Adrenal gland (tissue), 19 donors: ENCODE measurements around the gene DACT2. TPM values are rescaled to one million over a fixed set of nuclear protein-coding genes. Genes with fewer than 3 reads are reported as not detected.

ENCODE experiments used
- DNase-seq, 7 donors: peaks; one replicate each; pipeline ENCODE4 v3.0.0-alpha.2; 2019 to 2020
- H3K27ac ChIP-seq, 5 donors: fragments of 200-600 bp; sonication (generic) in 4 of 5; 1 replicate in 3 of 5; 2 replicates in 2 of 5; pipeline versions ENCODE4 v1.5.1 to v1.8.0; 2016 to 2020; ENCODE audit warnings: mild to moderate bottlenecking in 1 of 5
- H3K27me3 ChIP-seq: fragments of 200-600 bp; 2 replicates; pipeline ENCODE4 v1.8.0; 2021
- H3K36me3 ChIP-seq, 2 donors: fragments of 200-600 bp; replicated peaks in 1 of 2; 1 replicate in 1 of 2; 2 replicates in 1 of 2; pipeline versions ENCODE4 v1.5.1 to v1.8.0; 2018 to 2022
- H3K4me1 ChIP-seq, 2 donors: fragments of 200-600 bp; replicated peaks in 1 of 2; 1 replicate in 1 of 2; 2 replicates in 1 of 2; pipeline versions ENCODE4 v1.5.1 to v1.8.0; 2018 to 2021
- H3K4me3 ChIP-seq, 4 donors: fragments of 200-600 bp; sonication (generic) in 3 of 4; one replicate each; pipeline ENCODE4 v1.5.1; 2016 to 2018
- H3K9me3 ChIP-seq, 3 donors: fragments of 200-600 bp; sonication (generic) in 1 of 3; replicated peaks in 1 of 3; 1 replicate in 2 of 3; 2 replicates in 1 of 3; pipeline versions ENCODE4 v1.5.1 to v1.8.0; 2016 to 2021
- POLR2A ChIP-seq, 2 donors: fragments of 450-650 bp; IDR thresholded peaks; one replicate each; pipeline ENCODE4 v1.6.1; 2017; ENCODE audit warnings: antibody characterized with exemption in 2 of 2, mild to moderate bottlenecking in 2 of 2, moderate library complexity in 1 of 2
- WGBS, 4 donors: extraction: QIAGEN DNeasy Blood & Tissue Kit in 2 of 4; methylation state at CpG; one replicate each; pipeline versions ENCODE4 v1.1.5 to v1.1.7; 2013 to 2017; 5-methylcytosine and 5-hydroxymethylcytosine counted together
- intact Hi-C, 2 donors: fragments of 100-400 bp; cut with DNase I; formaldehyde crosslinking; loops; one replicate each; pipeline versions ENCODE4 v1.14.1 to v1.15.0; 2022 to 2023
- long read RNA-seq, 10 donors: library from polyadenylated mRNA in 3 of 10; unstranded in 2 of 10; stranded (forward) in 1 of 10; transcript quantifications; one replicate each; pipeline ENCODE4 v2.0.0 and lab custom pipeline, GENCODE V29; 2021 to 2026
- polyA plus RNA-seq, 3 donors: library from polyadenylated mRNA; stranded (reverse); fragments of 200-250 nt in 2 of 3; fragments of 350-450 nt in 1 of 3; fragmentation: Illumina TruSeq in 1 of 3; extraction: RNeasy Lipid Tissue Mini Kit (QIAGEN cat#74804) in 1 of 3; gene quantifications; one replicate each; pipeline ENCODE4 v1.2.3, GENCODE V29; 2013 to 2014
- total RNA-seq, 9 donors: library from RNA; depleted of rRNA in 4 of 9; stranded (reverse); fragments of >200 nt in 4 of 9; fragments of 120-200 nt in 1 of 9; fragmentation: NEBNext Ultra II Directional in 1 of 9; extraction: Animal tissue kit (Norgen Biotek cat#: 25700) in 1 of 9; gene quantifications; one replicate each; pipeline versions ENCODE4 v1.1.0 to v1.2.4, GENCODE V29; 2013 to 2023
- TF ChIP-seq, protein P1 (sequence below), 6 experiments: fragments of 450-650 bp in 4 of 6; fragments of 200-600 bp in 2 of 6; sonication (generic) in 1 of 6; IDR thresholded peaks; 1 replicate in 5 of 6; 2 replicates in 1 of 6; pipeline versions ENCODE4 v1.5.1 to v1.8.0; 2016 to 2021; ENCODE audit warnings: antibody characterized with exemption in 6 of 6, mild to moderate bottlenecking in 2 of 6, moderate library complexity in 1 of 6
- donor health status: healthy with polysubstance abuse.
- donor health status: Bipolar disorder and iron deficiency.
- donor health status: DM: yes; HTN: yes; CAD: no.
- donor health status: DM: no; HTN: no; CAD: no.
- donor health status: DM: no; HTN: no; CAD: no.
- donor health status: DM: yes; HTN: yes; CAD: no.

DACT2 gene, protein sequence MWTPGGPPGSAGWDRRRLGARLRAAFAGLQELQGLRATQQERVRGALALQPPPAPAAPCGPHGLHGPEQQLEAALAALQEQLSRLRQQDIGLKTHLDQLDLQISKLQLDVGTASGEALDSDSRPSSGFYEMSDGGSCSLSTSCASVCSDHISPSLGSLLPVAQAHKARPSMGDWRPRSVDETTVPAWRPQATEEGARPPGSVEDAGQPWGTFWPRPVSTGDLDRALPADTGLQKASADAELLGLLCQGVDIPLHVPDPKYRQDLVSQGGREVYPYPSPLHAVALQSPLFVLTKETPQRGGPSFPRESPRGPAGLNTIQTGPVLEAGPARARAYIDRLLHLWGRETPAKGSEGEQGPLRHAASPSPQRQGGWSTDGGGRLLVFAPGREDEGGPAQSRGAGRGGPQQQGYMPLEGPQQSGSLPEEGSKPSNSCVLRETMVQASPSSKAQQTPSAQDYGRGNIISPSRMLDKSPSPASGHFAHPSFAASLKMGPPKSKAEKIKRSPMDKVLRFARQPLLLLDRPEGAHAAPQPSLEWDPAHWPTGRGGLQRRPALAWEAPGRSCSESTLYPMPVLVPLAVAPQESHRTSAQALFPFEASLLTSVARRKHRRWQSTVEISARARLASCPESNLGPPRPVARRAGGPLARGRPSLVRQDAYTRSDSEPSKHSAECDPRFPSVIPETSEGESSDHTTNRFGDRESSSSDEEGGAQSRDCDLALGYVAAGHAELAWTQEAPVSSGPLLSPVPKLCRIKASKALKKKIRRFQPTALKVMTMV
- total RNA-seq (10 to 100 TPM in 1 of 9 donors, 1 to 10 TPM in 6, under 1 TPM in 2; 0.17 to 11.2 (median 2.7) TPM), polyA plus RNA-seq (1 to 10 TPM in 2 of 3 donors, under 1 TPM in 1; 0.05 to 4.1 (median 3.7) TPM)
- long read RNA-seq, donor 1 = 0 reads
- long read RNA-seq, donor 2 = 0 reads
- long read RNA-seq, donor 3 = 0 reads
- long read RNA-seq, donor 4 = 0 reads
- long read RNA-seq, donor 5, transcript DACT2-201 (4 exons, 2,942 nt) = major isoform, 14 of 16 reads
- long read RNA-seq, donor 5, partial matches to known transcripts = 0 of 16 reads
- long read RNA-seq, donor 5, other reads (novel, unspliced or antisense) = 2 of 16 reads
- long read RNA-seq, donor 6 = 0 reads
- long read RNA-seq, donor 7 = 0 reads
- long read RNA-seq, donor 8 = 0 reads
- long read RNA-seq, donor 9 = 0 reads
- long read RNA-seq, donor 10 = 0 reads

DNA sequence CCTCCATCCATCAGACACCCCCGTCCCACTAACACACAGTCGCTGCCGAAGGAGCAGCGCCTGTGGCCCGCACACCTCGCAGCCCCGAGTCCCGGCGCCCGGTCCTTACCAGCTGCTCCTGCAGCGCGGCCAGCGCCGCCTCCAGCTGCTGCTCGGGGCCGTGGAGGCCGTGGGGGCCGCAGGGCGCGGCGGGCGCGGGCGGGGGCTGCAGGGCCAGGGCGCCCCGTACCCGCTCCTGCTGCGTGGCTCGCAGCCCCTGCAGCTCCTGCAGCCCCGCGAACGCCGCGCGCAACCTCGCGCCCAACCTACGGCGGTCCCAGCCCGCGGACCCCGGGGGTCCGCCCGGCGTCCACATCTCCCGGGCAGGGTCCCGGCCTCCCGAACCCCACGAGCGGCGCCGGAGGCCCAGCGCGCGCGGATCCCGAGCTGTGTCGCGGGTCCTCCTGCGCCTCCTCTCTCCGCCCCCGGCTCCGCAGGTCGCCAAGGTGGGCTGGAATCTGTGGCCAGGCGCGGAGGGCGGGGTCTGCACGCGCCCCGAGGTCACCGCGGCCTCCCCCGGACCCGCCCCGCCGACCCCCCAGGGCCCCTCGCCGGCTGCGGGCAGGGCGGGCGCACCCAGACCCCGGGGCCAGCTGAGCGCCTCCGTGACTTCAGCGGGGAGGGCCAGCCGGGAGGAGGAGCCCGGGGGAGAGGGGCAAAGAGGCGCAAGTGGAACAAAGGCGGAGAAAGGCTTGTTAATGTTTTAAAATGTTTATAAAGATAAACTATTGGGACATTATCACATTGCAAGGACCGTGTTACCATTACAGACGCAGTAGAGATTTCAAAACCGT is at the start of gene DACT2:
Gene DACT2 (minus strand): TSS at position 499 of the 833 bp plus-strand sequence. CDS start 144 bp downstream, at position 355.
- no peak for DNase-seq
- 1 to 2% (median 2%) methylated on average over 16 to 92 of the region's 92 CpGs for WGBS, 4 donors
- Histone ChIP-seq H3K4me1 (no peaks in the 10 kb centered on the region), H3K27ac (peak within 1 kb of the TSS in 1 of 5 donors; percentile 75), H3K36me3 (no peaks in the 10 kb centered on the region), H3K4me3 (peak within 1 kb of the TSS in 1 of 4 donors; percentile 45), H3K27me3 (peaks cover 23% of the 10 kb centered on the region), H3K9me3 (no peaks in the 10 kb centered on the region)
- TF ChIP-seq, protein P1, sequence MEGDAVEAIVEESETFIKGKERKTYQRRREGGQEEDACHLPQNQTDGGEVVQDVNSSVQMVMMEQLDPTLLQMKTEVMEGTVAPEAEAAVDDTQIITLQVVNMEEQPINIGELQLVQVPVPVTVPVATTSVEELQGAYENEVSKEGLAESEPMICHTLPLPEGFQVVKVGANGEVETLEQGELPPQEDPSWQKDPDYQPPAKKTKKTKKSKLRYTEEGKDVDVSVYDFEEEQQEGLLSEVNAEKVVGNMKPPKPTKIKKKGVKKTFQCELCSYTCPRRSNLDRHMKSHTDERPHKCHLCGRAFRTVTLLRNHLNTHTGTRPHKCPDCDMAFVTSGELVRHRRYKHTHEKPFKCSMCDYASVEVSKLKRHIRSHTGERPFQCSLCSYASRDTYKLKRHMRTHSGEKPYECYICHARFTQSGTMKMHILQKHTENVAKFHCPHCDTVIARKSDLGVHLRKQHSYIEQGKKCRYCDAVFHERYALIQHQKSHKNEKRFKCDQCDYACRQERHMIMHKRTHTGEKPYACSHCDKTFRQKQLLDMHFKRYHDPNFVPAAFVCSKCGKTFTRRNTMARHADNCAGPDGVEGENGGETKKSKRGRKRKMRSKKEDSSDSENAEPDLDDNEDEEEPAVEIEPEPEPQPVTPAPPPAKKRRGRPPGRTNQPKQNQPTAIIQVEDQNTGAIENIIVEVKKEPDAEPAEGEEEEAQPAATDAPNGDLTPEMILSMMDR (IDR thresholded peaks at IDR 0.05) = no peak
- no peak for TF ChIP-seq POLR2A (IDR thresholded peaks at IDR 0.05)
- intact Hi-C loops = no loop called here

DNA sequence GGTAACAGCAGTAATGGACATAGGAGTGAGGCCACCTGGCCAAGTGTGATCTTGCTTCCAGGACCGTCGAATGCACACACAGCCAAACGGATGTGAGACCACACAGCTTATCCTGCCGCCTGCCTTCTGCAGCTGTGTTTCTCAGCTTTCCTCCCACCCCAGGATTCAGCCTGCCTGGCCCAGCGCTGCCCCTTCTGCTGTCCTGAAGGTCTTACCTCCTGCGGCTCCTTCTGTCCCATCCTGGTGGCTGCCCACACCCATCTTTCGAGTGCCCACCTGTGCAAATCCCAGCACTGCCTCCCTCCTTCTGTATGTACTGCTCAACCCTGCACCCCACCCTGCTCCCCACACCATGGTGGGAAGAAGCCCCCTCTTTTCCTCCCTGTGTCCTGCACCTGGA is 49.4 kb upstream of the DACT2 start:
- TF ChIP-seq POLR2A (IDR thresholded peaks at IDR 0.05) = no peak
- TF ChIP-seq, protein P1 (IDR thresholded peaks at IDR 0.05) = no peak
- no peaks in the 10 kb centered on the region for H3K36me3 ChIP-seq
- no peak for DNase-seq
- WGBS, 4 donors = 80 to 92% (median 84%) methylated on average over 7 of the region's 7 CpGs
- intact Hi-C loops = no loop called here
- H3K27ac ChIP-seq = no peak overlapping the region
- H3K4me1 ChIP-seq = peaks cover 0 to 5% of the 10 kb centered on the region in 2 donors
- no peaks in the 10 kb centered on the region for H3K9me3 ChIP-seq
- H3K27me3 ChIP-seq = no peaks in the 10 kb centered on the region
- no peak overlapping the region for H3K4me3 ChIP-seq

DNA sequence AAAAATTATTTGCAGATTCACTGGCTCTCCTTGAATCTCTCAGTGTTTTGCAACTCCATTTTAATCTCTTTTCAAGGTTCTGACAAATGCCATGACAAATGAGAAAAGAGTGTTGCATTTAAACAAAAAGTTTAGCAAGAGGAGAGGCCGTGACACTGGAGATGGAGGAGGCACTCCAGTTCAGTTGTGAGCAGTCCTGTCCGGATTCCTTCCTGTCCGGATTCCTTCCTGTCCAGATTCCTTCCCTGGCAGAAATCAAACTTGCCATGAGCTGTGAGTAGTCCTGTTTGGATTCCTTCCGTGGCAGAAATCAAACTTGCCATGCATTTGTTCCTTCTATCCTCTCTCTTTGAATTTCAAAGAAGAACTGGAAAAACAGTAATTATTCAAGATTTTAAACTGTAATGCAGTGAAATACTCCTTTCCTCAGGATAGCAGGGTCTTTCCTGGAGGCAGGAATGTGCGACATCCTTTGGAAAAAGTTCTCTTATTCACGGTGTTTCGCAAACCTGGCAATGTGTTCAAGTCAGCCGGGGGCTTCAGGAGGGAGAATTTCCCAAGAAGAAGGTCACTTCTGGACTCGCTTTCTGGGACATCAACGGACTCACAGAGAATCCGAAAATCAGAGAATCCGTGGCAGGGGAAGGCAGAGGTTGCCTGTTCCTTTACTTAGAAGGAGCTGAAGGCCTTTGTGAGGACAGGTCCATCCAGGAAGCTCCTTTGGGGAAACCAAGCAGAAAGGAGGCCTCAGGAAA is 48.7 kb upstream of the DACT2 start:
- 61 to 65% (median 62%) methylated on average over 12 of the region's 12 CpGs for WGBS, 4 donors
- no peaks in the 10 kb centered on the region for H3K27me3 ChIP-seq
- no peaks in the 10 kb centered on the region for H3K9me3 ChIP-seq
- peaks cover 0 to 5% of the 10 kb centered on the region in 2 donors for H3K4me1 ChIP-seq
- intact Hi-C loops = no loop called here
- H3K36me3 ChIP-seq = no peaks in the 10 kb centered on the region
- peak in 3 of 7 donors; percentile 32 to 50 (median 38) for DNase-seq
- no peak overlapping the region for H3K4me3 ChIP-seq
- no peak overlapping the region for H3K27ac ChIP-seq
- TF ChIP-seq, protein P1 (IDR thresholded peaks at IDR 0.05) = no peak
